ACC112 (cell line): Measurements from ENCODE around the gene DHCR24.

ENCODE experiments used
- H2AFZ ChIP-seq: fragments of 200-600 bp; sonication (generic); one replicate; pipeline ENCODE4 v1.6.0; 2017; ENCODE audit warnings: antibody characterized with exemption, low read length; ENCODE audit not compliant: unreplicated experiment
- H3K27ac ChIP-seq: fragments of 200-600 bp; sonication (generic); 2 replicates; pipeline ENCODE4 v1.5.1; 2014; ENCODE audit warnings: low read depth, mild to moderate bottlenecking, antibody characterized with exemption, low read length, moderate library complexity
- H3K27me3 ChIP-seq: fragments of 200-600 bp; sonication (generic); 2 replicates; pipeline ENCODE4 v1.6.1; 2014; ENCODE audit warnings: mild to moderate bottlenecking, antibody characterized with exemption, low read length, moderate library complexity, mixed read lengths; ENCODE audit not compliant: insufficient read depth
- H3K36me3 ChIP-seq: fragments of 200-600 bp; sonication (generic); 2 replicates; pipeline ENCODE4 v1.6.1; 2016; ENCODE audit warnings: mild to moderate bottlenecking, antibody characterized with exemption, low read length, moderate library complexity, mixed read lengths; ENCODE audit not compliant: insufficient read depth
- H3K4me1 ChIP-seq: fragments of 200-600 bp; sonication (generic); one replicate; pipeline ENCODE4 v1.6.1; 2016; ENCODE audit warnings: low read length, mixed read lengths; ENCODE audit not compliant: insufficient read depth, unreplicated experiment, control insufficient read depth
- H3K4me3 ChIP-seq: fragments of 200-600 bp; sonication (generic); 2 replicates; pipeline ENCODE4 v1.5.1; 2014; ENCODE audit warnings: mild to moderate bottlenecking, low read depth, low read length
- H3K79me2 ChIP-seq: fragments of 200-600 bp; sonication (generic); one replicate; pipeline ENCODE4 v1.6.0; 2016; ENCODE audit warnings: low read length; ENCODE audit not compliant: control insufficient read depth, unreplicated experiment, insufficient read depth

DHCR24 gene

DNA sequence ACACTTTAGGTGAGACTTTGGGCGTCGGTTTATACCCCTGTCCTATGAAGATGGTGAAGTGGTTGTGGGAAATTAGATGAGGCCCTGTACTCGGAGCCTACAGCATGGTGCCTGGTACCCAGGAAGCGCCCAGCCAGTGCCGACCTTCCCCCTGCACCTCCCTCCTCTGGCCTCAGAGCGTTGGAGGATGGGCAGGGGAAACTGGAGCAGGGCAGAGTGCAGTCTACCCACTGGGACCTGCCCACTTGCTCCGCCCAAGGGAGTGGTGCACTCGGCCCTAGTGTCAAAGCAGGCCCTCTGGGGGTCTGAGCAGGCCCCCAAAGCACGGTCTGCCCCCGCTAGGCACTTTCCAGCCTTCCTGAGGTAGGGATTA, 72.9 kb downstream of the DHCR24 start:
- H3K4me3 ChIP-seq = no peak overlapping the region
- H3K27ac ChIP-seq = no peak overlapping the region
- no peaks in the 10 kb centered on the region for H3K79me2 ChIP-seq
- no peaks in the 10 kb centered on the region for H3K4me1 ChIP-seq
- H3K36me3 ChIP-seq = no peaks in the 10 kb centered on the region
- H2AFZ ChIP-seq = no peak overlapping the region
- H3K27me3 ChIP-seq = peaks cover 4% of the 10 kb centered on the region; the same call in 1 of the 2 replicates

DNA sequence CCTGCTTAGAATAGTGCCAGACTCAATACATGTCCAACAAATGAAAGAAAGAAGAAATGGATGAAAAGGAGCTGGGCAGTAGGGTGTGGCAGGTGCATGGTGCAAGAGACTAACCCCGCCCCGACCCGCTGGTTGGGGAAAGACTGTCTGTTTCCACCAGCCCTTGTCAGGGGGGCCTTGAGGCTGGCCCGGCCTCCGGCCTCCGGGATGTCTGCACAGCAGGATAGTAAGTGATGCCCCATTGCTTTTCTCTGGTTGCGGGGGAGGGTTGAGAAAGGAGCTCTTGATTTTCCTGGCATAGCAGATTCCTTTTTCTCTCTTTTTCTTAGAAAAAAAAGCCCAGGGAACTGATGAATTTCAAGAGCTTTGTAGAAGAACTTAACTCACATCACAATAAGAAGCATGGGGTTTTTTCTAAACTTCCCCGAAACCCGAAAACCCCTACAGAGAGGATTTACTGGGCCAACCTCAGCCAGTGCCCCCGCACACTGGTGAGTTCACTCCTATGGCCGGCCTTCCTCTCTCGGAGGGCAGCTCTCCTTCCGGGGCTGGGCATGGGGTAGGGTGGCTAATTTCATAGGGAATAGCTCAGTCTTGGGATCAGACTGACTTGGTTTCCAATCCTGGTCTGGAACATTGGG, 73.4 kb downstream of the DHCR24 start:
- Histone ChIP-seq H3K27ac (no peak overlapping the region), H3K4me1 (no peaks in the 10 kb centered on the region), H2AFZ (no peak overlapping the region), H3K4me3 (no peak overlapping the region), H3K36me3 (no peaks in the 10 kb centered on the region), H3K79me2 (no peaks in the 10 kb centered on the region), H3K27me3 (0 out of 2 replicates have a peak, but pooled peaks cover 4% of the 10 kb centered on the region)

DNA sequence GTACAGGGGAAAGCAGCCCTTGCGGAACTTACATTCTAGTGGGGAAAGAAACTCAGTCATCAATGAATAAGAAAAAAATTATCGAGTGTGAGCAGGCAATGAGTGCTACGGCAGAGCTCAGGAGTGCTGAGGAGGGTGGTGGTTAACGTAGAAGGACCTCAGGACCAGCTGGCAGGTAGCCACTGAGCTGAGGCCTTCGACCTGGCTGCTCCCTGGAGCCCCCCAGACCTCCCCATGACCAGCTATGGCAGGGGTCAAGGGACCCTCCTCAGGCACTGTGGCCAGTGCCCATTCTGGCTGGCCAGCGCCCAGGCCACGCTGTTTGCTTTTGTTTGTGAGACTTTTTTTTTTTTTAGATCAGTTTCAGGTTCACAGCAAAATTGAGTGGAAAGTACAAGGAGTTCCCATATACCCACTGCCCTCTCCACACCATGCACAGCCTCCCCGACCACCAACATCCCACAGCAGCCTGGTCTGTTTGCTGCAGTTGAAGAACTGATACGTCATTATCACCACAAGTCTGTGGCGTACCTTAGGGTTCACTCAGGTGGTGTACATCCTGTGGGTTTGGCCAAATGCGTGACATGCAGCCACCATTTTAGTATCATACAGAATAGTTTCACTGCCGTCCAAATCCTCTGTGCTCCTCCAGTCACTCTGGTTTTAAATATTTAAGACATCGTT, 74.1 kb downstream of the DHCR24 start:
- H3K4me3 ChIP-seq = no peak overlapping the region
- no peak overlapping the region for H3K27ac ChIP-seq
- 0 out of 2 replicates have a peak, but pooled peaks cover 4% of the 10 kb centered on the region for H3K27me3 ChIP-seq
- H2AFZ ChIP-seq = no peak overlapping the region
- no peaks in the 10 kb centered on the region for H3K79me2 ChIP-seq
- peaks cover under 1% of the 10 kb centered on the region for H3K4me1 ChIP-seq
- H3K36me3 ChIP-seq = no peaks in the 10 kb centered on the region

DNA sequence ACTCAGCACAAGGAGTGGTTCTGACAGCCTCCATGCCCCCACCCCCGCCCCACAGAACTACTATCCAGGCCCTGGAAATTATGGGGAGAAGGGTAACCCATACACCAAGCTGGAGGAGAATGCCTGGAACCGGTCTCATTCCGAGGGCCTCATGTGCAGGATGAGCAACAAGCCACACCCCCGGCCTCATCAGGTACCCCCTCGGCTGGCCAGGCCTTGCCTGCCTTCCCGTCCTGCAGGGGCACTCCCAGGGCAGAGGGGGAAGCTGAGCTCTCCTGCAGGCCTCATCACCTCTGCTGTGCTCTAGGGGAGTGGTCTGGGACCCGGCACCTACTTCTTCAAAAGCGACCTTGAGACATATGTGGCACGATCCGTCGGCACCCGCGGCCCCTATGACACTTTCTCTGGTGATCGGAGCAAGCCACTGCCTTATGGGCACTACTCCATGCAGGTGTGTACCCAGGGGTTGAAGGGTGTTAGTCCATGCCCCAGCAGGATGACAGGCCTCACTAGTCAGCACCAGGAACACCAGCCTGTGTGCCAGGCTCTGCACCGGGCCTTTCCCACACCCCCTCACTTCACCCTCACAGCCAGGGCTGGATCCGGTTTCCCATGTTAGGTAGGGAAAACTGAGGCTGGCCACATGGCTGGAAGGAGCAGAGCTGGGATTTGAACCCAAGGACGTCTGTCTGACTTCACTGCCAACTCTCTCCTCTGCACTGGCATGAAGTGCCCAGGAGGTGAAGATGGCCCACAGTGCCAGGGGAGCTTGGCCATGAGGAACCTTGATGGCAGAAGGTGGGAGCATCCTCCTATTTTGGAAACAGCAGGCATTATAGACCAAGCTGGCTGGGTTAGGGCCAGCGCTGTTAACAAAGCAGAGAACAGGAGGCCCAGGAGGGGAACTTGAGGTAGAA, 75.0 kb downstream of the DHCR24 start:
- Histone ChIP-seq H3K36me3 (no peaks in the 10 kb centered on the region), H2AFZ (no peak overlapping the region), H3K27me3 (no peaks in the 10 kb centered on the region), H3K79me2 (no peaks in the 10 kb centered on the region), H3K4me3 (no peak overlapping the region), H3K4me1 (peaks cover 10% of the 10 kb centered on the region), H3K27ac (no peak overlapping the region)

DNA sequence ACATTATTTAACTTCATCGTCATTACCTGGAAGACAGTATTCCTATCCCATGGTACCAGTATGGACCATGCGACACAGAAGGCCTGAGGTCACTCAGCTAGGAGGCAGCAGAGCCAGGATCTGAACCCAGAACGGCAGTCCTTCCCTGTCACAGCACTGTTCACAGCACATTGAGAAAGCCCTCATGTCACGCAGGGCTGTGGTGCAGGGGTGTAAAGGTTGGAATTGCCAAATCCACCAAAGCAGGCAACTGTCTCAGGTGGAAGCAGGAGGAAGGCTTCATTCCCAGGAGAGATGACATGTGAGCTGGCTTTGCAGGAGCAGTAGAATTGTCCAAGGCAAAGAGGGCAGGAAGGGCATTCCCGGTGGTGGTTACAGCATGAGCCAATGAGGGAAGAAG, 75.9 kb downstream of the DHCR24 start:
- no peak overlapping the region for H2AFZ ChIP-seq
- H3K4me1 ChIP-seq = peaks cover 12% of the 10 kb centered on the region
- H3K27me3 ChIP-seq = no peaks in the 10 kb centered on the region
- H3K27ac ChIP-seq = no peak overlapping the region
- no peaks in the 10 kb centered on the region for H3K36me3 ChIP-seq
- no peaks in the 10 kb centered on the region for H3K79me2 ChIP-seq
- no peak overlapping the region for H3K4me3 ChIP-seq

DNA sequence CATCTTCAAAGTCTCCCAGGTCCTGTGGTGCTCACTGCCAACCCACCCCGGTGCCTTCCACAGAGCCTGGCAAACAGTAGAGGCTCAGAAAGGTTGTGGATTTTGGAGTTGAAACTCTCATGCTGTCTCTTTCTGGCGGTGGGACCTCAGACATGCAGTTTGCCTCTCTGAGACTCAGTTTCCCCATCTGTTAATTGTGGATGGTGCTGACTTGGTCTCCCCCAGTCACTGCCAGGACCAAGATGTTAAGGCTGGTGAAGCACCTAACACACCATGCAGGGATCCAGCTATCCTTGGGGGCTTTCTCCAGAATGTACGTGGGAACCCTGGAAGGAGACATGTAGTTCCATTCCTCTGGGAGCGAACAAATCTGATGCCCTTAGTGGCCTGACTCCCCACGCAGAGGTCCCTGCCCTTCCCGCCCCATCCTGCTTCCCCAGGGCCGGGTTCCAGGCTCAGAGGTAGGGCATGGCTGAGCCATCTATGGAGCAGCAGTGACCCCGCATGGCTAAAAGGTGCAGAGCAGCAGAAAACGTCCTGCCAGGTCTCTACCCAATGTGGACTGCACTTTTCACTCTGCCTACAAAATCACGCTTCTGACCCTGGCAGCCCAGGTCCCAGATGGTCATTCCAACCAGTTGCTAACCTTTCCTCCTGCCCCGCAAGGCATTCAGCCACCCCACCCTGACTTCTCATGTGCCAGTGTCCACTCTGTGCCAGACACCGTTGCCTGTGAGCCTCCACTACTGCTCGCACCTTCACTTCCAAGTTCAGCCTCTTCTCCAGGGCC, 76.6 kb downstream of the DHCR24 start:
- Histone ChIP-seq H2AFZ (no peak overlapping the region), H3K36me3 (no peaks in the 10 kb centered on the region), H3K27me3 (no peaks in the 10 kb centered on the region), H3K79me2 (no peaks in the 10 kb centered on the region), H3K27ac (no peak overlapping the region), H3K4me1 (peaks cover 14% of the 10 kb centered on the region), H3K4me3 (no peak overlapping the region)

DNA sequence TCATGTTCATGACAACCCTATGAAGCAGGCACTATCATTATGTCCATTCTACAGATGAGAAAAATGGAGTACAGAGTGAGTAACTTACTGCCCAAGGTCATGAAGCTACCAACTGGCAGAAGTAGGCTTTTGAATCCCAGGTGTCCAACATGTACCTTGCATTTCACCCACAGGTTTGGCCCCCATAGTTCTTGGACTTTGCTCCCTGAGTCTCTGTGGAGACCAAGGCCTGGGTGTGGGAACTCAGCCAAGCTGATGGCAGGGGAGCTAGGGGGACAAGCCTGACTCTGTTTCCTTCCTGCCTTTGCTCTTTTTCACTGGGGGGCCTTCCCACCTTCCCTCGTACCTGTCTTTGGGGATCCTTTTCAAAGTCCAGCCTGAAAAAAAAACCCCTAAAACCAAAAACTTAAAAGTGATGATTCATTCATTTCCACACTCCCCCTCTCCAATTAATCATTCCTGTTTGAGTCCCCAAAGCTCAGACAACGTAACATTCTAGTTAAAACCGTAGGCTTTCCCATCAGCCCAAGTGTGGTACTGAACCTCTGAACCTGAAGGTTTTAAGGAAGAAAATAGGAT, 77.4 kb downstream of the DHCR24 start:
- Histone ChIP-seq H3K36me3 (no peaks in the 10 kb centered on the region), H3K4me3 (no peak overlapping the region), H3K27me3 (no peaks in the 10 kb centered on the region), H3K4me1 (peaks cover 21% of the 10 kb centered on the region), H3K27ac (no peak overlapping the region), H2AFZ (no peak overlapping the region), H3K79me2 (no peaks in the 10 kb centered on the region)

DNA sequence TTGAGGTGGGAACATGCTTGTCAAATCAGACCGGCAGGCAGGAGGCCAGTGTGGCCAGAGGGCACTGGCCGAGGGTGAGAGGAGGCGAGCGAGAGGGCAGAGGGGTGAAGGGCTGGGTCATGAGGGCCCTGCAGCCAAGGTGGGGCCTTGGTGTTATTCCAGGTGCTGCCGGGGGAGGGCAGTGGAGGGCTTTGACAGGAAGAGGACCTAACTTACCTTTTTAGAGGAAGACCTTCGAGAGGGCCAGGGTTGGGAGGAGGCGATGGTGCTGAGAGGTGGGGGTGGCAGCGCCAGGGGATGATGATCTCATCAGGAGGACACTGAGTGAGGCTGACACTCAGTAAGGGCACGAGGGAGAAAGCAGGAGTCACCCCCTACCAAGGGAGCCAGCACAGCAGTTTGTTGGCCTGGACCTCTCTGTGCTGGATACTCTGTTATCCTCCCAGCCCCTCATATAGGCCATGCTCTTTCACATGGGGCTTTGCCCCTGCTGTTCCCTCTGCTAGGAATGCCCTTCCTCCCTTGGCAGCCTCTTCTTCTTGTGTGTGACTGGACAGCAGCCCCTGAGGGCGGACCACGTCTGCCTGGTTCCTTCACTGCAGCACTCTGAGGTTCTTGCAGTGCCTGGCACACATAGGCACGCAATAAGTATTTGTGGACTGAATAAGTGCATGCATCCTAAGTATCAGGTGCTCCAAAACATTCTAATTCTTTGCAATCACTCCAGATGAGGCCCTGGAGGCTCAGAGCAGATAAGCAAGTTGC, 78.4 kb downstream of the DHCR24 start:
- no peaks in the 10 kb centered on the region for H3K27me3 ChIP-seq
- H3K36me3 ChIP-seq = no peaks in the 10 kb centered on the region
- H2AFZ ChIP-seq = no peak overlapping the region

DNA sequence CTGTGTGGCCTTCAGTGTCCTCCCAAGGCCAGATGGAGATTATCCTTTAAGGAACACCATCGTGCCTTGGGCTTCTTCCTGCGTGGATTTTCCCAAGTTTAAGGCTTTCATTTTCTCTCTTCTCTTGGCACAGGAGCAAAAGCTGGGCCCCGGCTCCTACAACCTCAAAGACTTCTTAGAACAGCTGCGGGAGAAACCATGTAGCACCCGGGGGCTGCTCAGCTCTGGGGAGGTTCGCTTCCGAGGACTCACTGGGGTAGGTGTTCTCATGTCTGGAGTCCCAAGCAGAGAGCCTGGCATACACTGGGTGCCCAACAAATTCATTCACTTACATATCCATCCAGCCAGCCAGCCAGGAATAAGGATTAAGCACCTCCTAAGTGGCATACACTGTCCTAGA, 79.2 kb downstream of the DHCR24 start:
- no peaks in the 10 kb centered on the region for H3K36me3 ChIP-seq
- H3K79me2 ChIP-seq = no peaks in the 10 kb centered on the region
- no peak overlapping the region for H3K4me3 ChIP-seq
- H3K27me3 ChIP-seq = no peaks in the 10 kb centered on the region
- no peak overlapping the region for H2AFZ ChIP-seq
- no peak overlapping the region for H3K27ac ChIP-seq
- H3K4me1 ChIP-seq = peaks cover 33% of the 10 kb centered on the region

More for the DNA sequence above, 78.4 kb downstream of the DHCR24 start:
- H3K27ac ChIP-seq = no peak overlapping the region
- H3K4me1 ChIP-seq = peaks cover 30% of the 10 kb centered on the region
- no peak overlapping the region for H3K4me3 ChIP-seq
- H3K79me2 ChIP-seq = no peaks in the 10 kb centered on the region
